ENCODE measurements around the gene EAF1. TPM values are rescaled to one million over a fixed set of nuclear protein-coding genes. Genes with fewer than 3 reads are reported as not detected.

The EAF1 gene
- total RNA-seq, 2 donors from 2014 or later, result 22.7 to 34.3 TPM

DNA sequence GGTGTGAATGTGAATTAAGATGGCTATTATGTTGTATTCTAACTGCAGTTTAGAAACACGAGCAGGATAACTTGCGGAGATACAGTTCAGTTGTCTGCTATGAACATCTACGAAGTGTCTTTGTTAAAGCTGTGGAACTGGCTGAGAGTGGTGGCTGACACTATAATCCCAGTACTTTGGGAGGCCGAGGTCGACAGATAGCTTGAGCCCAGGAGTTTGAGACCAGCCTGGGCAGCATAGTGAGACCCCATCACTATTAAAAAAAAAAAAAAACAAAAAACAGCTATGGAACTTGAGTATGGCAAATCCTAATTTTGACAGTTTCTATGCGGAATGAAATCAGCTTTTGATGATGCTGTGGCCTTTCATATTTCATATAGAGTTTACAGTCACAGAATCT, 1.7 kb downstream of the EAF1 start:
- DNase-seq (ENCODE audit: low spot score) (no peak), ATAC-seq (ENCODE audit: insufficient number of reproducible peaks, low FRiP score, low read depth) (no peak)
- Histone ChIP-seq H3K27me3 (replicated peaks; ENCODE audit: insufficient read depth) (no peaks in the 10 kb centered on the region), H3K27ac (peak overlapping the region; percentile 20 to 89), H3K4me3 (peak overlapping the region; percentile 99), H3K9me3 (no peaks in the 10 kb centered on the region), H3K4me1 (ENCODE audit: control insufficient read depth in 1 of 2, low read depth in 2 of 2) (peaks cover 21 to 46% of the 10 kb centered on the region in 2 donors), H3K36me3 (peaks cover 19% of the 10 kb centered on the region)
- TF ChIP-seq, protein P1, sequence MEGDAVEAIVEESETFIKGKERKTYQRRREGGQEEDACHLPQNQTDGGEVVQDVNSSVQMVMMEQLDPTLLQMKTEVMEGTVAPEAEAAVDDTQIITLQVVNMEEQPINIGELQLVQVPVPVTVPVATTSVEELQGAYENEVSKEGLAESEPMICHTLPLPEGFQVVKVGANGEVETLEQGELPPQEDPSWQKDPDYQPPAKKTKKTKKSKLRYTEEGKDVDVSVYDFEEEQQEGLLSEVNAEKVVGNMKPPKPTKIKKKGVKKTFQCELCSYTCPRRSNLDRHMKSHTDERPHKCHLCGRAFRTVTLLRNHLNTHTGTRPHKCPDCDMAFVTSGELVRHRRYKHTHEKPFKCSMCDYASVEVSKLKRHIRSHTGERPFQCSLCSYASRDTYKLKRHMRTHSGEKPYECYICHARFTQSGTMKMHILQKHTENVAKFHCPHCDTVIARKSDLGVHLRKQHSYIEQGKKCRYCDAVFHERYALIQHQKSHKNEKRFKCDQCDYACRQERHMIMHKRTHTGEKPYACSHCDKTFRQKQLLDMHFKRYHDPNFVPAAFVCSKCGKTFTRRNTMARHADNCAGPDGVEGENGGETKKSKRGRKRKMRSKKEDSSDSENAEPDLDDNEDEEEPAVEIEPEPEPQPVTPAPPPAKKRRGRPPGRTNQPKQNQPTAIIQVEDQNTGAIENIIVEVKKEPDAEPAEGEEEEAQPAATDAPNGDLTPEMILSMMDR (IDR thresholded peaks at IDR 0.05), result no peak

DNA sequence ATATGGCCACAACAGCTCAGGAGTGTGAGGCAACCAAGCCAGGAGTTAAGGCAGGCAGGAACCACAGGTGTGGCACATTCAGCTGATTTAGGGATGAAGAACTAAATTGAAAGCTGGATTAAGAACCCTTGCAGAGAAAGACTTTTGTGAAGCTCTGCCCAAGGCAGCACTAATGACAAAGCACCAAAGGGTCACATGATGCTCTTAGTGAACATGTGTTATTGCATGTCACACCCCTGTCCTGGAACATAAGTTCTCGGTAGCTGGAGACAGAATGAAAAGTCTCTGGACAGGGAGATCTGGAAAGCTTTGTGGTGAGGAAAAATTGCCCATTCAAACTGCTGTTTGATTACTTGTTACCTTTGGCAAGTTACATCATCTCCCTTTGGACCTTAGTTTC, 3.2 kb downstream of the EAF1 start:
- Histone ChIP-seq H3K36me3 (peaks cover 33% of the 10 kb centered on the region), H3K27ac (no peak overlapping the region), H3K4me3 (no peak overlapping the region), H3K27me3 (replicated peaks; ENCODE audit: insufficient read depth) (no peaks in the 10 kb centered on the region), H3K9me3 (no peaks in the 10 kb centered on the region), H3K4me1 (ENCODE audit: control insufficient read depth in 1 of 2, low read depth in 2 of 2) (peaks cover 21 to 31% of the 10 kb centered on the region in 2 donors)
- TF ChIP-seq, protein P1 (IDR thresholded peaks at IDR 0.05), result no peak
- DNase-seq (ENCODE audit: low spot score) (no peak), ATAC-seq (ENCODE audit: insufficient number of reproducible peaks, low FRiP score, low read depth) (no peak)

DNA sequence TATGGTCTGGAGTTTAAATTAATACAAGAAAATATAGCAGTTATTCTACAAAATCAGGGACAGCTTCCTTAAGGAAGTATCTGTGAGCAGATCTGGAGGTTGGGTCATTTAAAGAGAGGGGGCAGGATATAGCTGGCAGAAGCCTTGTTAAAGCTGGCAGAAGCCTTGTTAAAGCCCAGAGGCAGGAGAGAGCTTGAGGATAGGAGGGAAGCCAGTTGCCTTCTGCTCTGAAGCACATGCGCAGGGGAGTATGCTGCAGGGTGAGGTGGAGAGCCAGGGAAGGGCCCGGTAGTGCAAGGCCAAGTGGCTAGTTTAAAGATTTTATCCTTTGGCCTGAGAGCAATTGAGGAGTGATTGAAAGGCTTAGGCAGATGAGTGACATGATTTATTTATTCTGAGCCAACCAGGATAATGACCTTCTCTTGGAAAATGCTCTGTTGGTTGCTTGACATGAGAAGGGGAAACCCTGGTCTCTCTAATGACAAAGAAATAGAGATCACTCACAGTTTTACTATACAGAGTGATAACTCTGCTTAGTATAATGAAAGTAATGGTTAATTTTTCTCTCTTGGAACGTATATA, 3.9 kb downstream of the EAF1 start:
- TF ChIP-seq, protein P1 (IDR thresholded peaks at IDR 0.05), result no peak
- Histone ChIP-seq H3K4me1 (ENCODE audit: control insufficient read depth in 1 of 2, low read depth in 2 of 2) (peaks cover 14 to 24% of the 10 kb centered on the region in 2 donors), H3K27ac (no peak overlapping the region), H3K4me3 (no peak overlapping the region), H3K36me3 (peaks cover 37% of the 10 kb centered on the region), H3K9me3 (no peaks in the 10 kb centered on the region), H3K27me3 (replicated peaks; ENCODE audit: insufficient read depth) (no peaks in the 10 kb centered on the region)
- DNase-seq (ENCODE audit: low spot score) (no peak), ATAC-seq (ENCODE audit: insufficient number of reproducible peaks, low FRiP score, low read depth) (no peak)

DNA sequence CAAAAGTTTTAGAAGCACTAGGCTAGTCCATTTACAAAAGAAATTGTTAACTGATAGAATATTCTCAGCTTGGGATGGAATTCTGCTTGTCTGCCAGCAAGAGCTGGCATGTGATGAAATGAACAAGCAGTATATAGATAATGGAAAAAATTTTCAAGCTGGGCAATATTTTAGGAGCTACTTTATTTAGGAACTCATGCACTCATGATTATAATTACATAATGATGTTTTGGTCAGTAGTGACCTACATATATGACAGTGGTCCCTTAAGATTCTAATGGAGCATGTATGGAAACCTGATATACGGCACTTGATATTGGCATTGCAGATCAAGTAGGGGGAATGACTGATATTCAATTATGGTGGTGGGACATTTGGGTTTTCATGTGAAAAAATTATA, 6.1 kb downstream of the EAF1 start:
- Histone ChIP-seq H3K27ac (no peak overlapping the region), H3K9me3 (no peaks in the 10 kb centered on the region), H3K36me3 (peaks cover 53% of the 10 kb centered on the region), H3K27me3 (replicated peaks; ENCODE audit: insufficient read depth) (no peaks in the 10 kb centered on the region), H3K4me3 (no peak overlapping the region), H3K4me1 (ENCODE audit: control insufficient read depth in 1 of 2, low read depth in 2 of 2) (peaks cover 10 to 18% of the 10 kb centered on the region in 2 donors)
- DNase-seq (ENCODE audit: low spot score) (no peak), ATAC-seq (ENCODE audit: insufficient number of reproducible peaks, low FRiP score, low read depth) (no peak)
- TF ChIP-seq, protein P1 (IDR thresholded peaks at IDR 0.05), result no peak

DNA sequence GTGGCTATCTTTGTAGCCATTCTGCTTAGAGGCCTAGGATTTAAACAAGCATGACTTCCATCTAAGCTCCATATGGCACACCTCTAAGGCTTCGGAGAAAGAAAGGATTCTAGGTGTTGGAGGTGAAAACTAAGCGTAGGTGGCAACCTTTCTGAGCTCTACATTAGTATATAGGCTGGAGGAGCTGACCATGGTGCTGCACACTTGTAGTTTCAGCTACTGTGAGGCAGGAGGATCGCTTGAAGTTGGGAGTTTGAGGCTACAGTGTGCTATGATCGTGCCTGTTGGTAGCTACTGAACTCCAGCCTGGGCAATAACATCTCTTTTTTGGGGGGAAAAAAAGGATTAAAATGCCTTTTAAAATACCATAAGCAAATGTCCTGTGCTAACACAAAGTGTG, 7.4 kb downstream of the EAF1 start:
- Histone ChIP-seq H3K36me3 (peaks cover 59% of the 10 kb centered on the region), H3K27ac (no peak overlapping the region), H3K9me3 (no peaks in the 10 kb centered on the region), H3K4me1 (ENCODE audit: control insufficient read depth in 1 of 2, low read depth in 2 of 2) (peaks cover 5 to 14% of the 10 kb centered on the region in 2 donors), H3K27me3 (replicated peaks; ENCODE audit: insufficient read depth) (no peaks in the 10 kb centered on the region), H3K4me3 (no peak overlapping the region)
- ATAC-seq (ENCODE audit: insufficient number of reproducible peaks, low FRiP score, low read depth) (no peak), DNase-seq (ENCODE audit: low spot score) (no peak)
- TF ChIP-seq, protein P1 (IDR thresholded peaks at IDR 0.05), result no peak

Data from thoracic aorta (tissue), 2 donors.